GM21786 (cell line): ENCODE results near the gene NUDT16L1.
"Not testable (repeated sequence)": the region's sequence is repeated elsewhere in the genome, so short reads cannot be mapped to it uniquely, and the experiment has no call there.

Experiments used
- ATAC-seq: cut with Tn5 transposase; IDR thresholded peaks from one replicate; pipeline ENCODE4 v1.9.1; 2021; ENCODE audit not compliant: unreplicated experiment

Gene NUDT16L1

GRCh38 chr16:4693296-4693955 is at the start of gene NUDT16L1:
TSS of gene NUDT16L1 (plus strand) at chr16:4693562. CDS start at chr16:4693727, 165 bp downstream.
- ATAC-seq, result peak; percentile 95

GRCh38 chr16:4646773-4647643 is 46.4 kb upstream of the NUDT16L1 start:
- ATAC-seq, result no peak

GRCh38 chr16:4647644-4647980 is 45.8 kb upstream of the NUDT16L1 start:
- no peak for ATAC-seq

GRCh38 chr16:4648917-4649316 is 44.4 kb upstream of the NUDT16L1 start:
- no peak for ATAC-seq

GRCh38 chr16:4649744-4650442 is 43.5 kb upstream of the NUDT16L1 start:
- ATAC-seq, result no peak

GRCh38 chr16:4650443-4651074 is 42.8 kb upstream of the NUDT16L1 start:
- ATAC-seq, result not testable (repeated sequence)

- ATAC-seq, result no peak
These were observed 41.5 kb upstream of the NUDT16L1 start for GRCh38 chr16:4651827-4652226.

- no peak for ATAC-seq
These were observed 40.8 kb upstream of the NUDT16L1 start for GRCh38 chr16:4652561-4652960.

GRCh38 chr16:4654011-4654963 is 39.1 kb upstream of the NUDT16L1 start:
- no peak for ATAC-seq

GRCh38 chr16:4654964-4655590 is 38.3 kb upstream of the NUDT16L1 start:
- no peak for ATAC-seq

GRCh38 chr16:4655801-4656200 is 37.6 kb upstream of the NUDT16L1 start:
- no peak for ATAC-seq

GRCh38 chr16:4656221-4656620 is 37.1 kb upstream of the NUDT16L1 start:
- no peak for ATAC-seq

GRCh38 chr16:4656695-4657686 is 36.4 kb upstream of the NUDT16L1 start:
- ATAC-seq, result no peak

GRCh38 chr16:4659363-4660353 is 33.7 kb upstream of the NUDT16L1 start:
- ATAC-seq, result no peak

- no peak for ATAC-seq
These were observed 32.8 kb upstream of the NUDT16L1 start for GRCh38 chr16:4660454-4661007.

- ATAC-seq, result no peak
These were observed 31.7 kb upstream of the NUDT16L1 start for GRCh38 chr16:4661661-4662060.

- ATAC-seq, result no peak
These were observed 29.9 kb upstream of the NUDT16L1 start for GRCh38 chr16:4663465-4663776.
